CD4-positive, alpha-beta T cell treated with Interleukin-17A for 1 hour (primary cell): ENCODE results near the gene CYP4F12.
"Not testable (repeated sequence)": the region's sequence is repeated elsewhere in the genome, so short reads cannot be mapped to it uniquely, and the experiment has no call there.

Experiments used
- DNase-seq: peaks from one replicate; pipeline ENCODE4 v3.0.0-alpha.2; 2020

Gene CYP4F12

DNA sequence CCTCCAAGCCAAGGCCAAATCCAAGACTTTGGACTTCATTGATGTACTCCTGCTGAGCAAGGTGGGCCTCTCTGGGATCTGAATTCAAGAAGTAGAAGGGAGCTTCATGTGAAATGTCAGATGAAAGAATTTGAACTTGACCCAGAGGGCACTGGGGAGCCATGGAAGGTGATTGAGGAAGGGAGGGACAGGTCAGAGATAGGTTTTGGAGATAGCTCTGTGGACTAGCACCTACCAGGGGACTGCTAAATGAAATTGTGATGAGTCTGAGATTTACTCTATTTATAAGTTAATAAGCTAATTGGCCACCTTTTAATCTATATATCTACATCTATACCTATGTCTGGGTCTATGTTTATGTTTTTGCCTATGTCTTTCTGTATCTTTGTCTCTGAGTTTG, 22.8 kb upstream of the CYP4F12 start:
- not testable (repeated sequence) for DNase-seq

DNA sequence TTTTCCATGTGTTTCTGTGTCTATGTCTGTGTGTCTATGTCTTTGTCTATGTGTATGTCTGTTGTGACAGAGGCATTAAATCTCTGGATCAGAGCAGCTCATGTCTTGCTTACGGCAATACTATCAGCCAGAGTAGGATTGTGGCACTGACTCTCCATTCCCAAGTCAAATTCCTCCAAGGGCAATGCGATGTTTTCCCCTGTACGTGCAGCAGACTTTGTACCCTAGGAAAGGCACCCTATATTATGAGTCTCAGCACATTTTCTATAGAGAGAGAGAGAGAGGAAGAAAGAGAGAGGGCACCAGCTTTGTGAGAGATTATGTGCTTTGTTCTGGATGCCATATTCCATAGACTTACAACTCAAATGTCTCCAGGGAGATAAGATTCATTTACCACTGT, 21.1 kb upstream of the CYP4F12 start:
- no peak for DNase-seq

DNA sequence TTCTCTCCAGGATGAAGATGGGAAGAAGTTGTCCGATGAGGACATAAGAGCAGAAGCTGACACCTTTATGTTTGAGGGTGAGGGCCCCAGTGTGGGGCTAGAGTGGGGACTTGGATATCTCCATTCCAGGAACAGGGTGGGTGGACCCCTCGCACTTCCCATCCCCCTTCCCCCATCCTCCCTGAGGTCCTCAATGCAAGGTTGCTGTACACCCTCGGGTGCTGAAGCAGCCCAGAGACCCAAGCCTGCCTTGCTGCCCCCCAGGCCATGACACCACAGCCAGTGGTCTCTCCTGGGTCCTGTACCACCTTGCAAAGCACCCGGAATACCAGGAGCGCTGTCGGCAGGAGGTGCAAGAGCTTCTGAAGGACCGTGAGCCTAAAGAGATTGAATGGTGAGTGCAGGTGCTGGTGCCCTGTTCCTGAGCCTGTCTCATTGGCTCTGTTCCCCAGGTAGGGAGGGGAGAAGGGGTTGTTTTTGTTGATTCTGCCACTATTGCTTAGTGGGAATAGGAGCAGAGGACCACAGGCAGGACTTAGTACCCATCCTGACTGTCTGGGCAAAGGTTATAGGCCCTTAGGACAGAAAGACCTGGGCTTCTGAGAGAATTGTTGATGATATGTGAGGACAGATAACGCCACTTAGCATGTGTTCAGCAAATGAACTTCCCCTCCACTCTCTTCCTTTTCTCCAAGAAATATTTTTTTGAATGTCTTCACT, 20.2 kb upstream of the CYP4F12 start:
- no peak for DNase-seq

DNA sequence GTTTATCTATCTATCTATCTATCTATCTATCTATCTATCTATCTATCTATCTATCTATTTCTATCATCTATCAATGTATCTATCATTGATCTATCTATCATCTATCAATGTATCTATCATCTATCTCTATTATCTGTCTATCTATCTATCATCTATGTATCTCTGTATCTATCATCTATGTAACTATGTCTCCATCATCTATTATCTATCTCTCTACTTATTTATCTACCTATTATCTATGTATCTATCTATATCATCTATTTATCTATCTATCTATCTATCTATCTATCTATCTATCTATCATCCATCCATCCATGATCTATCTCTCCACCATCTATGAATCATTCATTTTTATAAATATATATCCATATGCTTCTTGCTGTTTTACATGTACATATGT, 16.4 kb upstream of the CYP4F12 start:
- no peak for DNase-seq

DNA sequence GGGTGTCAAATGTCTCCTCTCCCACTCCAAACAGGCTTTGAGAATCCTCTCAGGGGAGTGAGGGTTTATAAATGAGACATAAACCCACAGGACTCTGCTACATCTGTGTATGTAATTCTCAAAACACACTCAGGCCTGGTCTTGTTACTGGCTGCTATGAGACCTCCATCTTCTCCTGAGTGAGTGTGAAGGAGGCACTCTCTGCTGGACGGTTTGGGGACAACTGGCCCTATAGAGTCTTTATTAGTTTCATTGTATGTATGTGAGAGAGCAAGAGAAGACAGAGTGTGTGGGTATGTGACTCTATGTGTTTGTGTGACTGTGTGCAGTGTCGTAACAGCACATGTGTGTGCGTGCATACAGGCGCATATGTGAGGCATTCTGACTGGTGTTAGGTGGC, 9.6 kb upstream of the CYP4F12 start:
- DNase-seq = no peak

DNA sequence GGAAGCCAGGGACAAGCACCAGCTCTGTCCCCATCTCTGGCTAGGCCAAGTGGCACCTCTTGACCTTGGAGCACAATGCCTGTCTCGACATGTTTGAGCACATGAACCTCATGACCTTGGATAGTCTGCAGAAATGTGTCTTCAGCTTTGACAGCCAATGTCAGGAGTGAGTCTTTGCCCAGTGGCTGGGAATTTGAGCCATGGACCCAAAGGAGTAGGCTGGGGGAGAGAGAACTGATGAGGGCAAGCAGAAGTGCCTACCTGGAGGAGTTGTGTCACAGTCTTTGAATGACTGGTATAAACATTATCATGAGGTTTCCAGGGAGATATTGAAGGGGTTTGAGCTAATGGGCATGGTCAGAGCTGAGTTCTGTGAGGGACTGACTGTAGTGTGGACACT, 6.7 kb upstream of the CYP4F12 start:
- DNase-seq = no peak

DNA sequence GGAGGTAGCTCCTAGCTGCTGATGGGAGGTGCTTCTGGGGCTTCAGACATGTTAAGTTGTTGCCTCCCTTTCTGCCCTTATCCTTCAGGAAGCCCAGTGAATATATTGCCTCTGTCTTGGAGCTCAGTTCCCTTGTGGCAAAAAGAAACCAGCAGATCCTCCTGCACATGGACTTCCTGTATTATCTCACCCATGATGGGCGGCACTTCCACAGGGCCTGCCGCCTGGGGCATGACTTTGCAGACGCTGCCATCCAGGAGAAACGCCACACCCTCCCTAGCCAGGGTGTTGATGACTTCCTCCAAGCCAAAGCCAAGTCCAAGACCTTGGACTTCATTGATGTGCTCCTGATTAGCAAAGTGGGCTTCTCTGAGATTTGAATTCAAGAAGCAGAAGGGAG, 6.0 kb upstream of the CYP4F12 start:
- no peak for DNase-seq

DNA sequence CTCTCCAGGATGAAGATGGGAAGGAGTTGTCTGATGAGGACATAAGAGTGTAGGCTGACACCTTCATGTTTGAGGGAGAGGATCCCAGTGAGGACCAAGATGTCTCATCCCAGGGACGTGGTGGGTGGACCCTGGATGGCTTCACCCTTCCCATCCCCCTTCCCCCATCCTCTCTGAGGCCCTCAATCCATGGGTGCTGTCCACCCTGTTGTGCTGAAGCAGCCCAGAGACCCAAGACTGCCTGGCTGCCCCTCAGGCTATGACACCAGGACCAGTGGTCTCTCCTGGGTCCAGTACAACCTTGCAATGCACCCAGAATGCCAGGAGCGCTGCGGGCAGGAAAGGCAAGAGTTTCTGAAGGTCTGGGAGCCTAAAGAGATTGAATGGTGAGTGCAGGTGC, 3.4 kb upstream of the CYP4F12 start:
- no peak for DNase-seq

DNA sequence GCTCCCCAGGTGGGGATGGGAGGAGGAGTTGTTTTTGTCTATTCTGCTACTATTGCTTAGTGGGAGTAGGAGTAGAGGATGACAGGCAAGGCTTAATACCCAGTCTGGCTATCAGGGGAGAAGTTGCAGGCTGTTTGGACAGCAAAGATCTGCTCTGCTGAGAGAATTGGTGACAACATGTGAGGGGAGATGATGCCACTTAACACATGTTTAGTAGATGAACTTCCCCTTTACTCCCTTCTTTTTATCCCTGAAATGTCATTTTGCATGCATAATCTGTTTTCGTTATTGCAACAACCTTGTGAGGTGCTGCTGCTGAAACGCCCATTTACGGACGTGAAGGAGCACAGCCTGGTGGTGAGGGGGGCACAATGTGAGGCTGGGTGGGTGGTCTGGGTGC, 3.0 kb upstream of the CYP4F12 start:
- DNase-seq = no peak

DNA sequence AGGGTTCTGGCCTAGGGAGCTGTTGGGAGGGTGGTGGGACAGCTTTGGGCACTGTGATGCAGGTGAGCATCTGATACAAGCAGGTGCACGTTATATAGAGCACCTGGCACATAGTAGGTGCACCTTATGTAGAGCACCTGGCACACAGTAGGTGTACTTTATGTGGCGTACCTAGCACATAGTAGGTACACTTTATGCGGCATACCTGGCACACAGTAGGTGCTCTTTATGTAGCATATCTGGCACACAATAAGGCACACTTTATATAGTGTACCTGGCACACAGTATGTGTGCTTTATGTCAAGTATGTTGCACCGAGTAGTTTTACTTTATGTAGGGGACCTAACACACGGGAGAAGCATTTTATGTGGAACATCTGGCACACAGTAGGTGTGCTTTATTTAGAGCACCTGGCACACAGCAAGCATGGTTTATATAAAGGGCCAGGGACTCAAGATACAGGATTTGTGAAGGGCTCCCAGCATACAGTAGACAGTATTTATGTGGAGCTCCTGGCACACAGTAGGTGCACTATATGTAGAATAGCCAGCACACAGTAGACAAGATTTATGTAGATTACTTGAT, 1.6 kb upstream of the CYP4F12 start:
- no peak for DNase-seq

DNA sequence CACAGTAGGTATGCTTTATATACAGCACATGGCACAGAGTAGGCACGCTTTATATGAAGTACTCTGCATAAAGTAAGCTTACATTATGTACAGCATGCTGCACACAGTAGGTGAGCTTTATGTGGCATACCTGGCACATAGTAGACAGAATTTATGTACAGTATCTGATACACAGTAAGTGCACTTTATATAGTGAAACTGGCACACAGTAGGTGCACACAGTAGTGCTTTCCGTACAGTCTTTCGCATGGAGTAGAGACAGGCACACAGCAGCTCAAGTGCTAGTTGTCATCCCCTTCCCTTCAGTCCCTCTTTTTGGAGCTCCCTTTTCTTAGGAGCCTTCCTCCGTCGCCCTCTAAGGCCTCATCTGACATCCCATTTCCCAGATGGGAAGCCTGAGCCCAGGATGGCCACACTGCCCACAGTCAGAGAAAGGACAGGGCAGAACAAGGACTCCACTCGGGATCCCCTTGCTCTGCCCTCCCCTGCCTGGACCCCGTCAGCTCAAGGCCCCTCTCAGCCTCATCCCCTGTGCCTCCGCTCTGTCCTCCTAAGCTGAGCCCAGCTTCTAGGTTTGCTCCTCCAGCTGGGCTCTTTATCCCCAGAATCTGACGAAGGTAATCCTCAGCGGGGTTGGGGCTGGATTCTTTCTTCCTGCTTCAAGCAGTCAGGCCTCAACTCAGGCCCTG, 852 bp upstream of the CYP4F12 start:
- no peak for DNase-seq

DNA sequence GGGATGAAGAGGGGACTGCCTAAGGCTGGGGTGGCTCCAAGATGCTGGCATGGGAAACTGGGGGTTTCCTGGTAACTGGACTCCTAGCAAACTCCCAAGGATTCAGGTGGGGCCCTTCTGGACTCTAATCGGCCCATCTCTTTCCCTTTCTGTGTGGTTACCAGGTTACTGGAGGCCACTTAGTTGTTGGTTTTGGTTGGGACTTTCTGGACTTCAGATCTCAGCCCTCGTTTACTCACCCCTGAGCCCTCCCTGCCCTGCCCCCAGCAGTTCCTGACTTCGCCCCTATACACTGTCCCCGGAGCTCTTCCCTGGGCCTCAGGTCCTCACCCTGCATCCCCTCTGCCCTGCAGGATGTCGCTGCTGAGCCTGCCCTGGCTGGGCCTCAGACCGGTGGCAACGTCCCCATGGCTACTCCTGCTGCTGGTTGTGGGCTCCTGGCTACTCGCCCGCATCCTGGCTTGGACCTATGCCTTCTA, 328 bp downstream of the CYP4F12 start:
- peak; percentile 5 for DNase-seq

DNA sequence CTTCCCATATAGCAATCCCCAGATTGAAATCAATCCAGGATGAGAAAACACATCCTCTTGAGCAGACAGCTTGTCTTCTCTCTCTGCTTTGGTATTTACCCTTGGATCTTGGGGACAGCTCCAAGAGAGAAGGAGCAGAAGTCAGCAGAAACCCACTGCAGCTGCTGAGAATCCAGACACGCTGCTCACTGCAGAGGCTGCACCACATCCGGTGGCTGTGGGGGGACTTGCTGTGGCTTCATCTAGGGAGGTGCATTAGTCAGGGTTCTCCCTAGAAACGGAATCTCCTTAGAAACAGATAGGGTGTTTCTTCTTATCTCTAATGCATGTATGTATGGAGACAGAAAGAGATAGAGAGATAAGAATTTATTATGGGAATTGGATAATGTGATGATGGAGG, 2.7 kb downstream of the CYP4F12 start:
- DNase-seq = no peak

DNA sequence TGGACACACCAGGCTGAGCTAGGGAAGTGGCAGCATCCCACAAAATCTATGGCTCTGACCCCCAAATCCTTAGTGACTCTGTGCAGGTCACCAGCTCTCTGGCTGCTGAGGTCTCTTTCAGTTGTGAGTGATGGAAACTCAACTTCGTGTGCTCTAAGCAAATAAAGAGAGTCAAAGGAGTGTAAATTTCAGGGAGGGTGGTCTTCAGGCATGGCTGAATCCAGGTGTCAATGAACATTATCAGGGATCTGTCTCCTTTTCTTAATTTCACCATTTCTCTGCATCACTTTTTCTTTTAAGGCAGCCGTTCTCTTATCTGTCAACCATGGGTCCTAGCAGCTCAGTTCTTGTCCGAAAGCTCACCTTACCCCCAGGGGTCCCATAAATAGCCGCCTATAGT, 6.2 kb downstream of the CYP4F12 start:
- DNase-seq = no peak

DNA sequence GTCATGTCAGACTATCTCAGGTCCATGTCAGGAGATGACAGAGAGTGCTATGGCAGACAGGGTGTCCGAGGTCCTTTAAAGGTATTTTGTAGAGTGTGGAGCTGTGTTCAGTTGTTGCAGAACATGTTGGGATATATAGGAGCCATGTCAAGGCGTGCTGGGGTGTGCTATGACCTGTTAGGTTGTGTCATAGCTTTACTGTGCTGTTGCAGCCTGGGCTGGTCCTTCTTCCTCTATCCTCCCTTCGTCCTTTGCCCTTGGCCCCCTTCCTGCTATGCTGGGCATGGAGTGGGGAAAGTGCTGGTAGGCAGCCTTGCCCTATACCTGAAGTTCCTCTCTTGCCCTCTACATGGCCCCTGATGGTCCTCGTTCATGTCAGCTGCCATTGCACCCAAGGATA, 7.0 kb downstream of the CYP4F12 start:
- not testable (repeated sequence) for DNase-seq

DNA sequence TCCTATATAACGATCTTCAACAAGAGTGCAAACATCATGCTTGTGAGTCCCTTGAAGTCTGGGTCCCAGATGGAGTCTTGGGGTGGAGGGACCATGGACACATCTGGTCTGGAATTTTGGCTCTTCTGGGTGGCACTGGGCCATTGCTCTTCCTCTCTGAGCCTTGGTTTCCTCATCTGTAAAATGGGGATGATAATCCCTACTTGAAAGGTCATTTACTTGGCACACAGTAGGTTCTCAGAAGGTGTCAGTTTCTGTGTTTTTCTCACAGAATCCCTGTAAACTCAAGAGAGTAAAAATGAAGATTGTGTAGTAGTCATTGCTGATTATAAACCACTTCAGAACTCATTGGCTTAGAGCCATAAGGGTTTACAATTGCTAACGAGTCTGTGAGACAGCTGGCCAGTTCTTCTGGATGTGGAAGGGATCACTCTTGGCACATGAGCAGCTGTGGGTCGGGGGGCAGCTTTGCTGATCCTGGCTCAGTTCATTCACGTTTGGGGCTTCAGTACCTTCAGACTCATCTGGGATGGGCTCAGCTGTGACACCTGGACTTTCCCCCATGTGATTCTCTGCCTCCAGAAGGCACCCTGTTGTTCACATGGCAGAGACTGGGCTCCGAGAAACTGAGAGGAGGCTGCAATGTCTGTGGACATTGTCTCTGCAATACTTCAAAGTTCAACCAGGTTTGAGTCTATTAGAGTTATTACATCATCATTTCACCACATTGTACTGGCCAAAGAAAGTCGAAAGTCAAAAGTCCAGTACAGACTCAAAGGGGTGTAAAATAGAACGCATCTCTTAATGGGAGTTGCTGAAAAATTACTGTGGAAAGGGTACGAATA, 7.8 kb downstream of the CYP4F12 start:
- DNase-seq = no peak

DNA sequence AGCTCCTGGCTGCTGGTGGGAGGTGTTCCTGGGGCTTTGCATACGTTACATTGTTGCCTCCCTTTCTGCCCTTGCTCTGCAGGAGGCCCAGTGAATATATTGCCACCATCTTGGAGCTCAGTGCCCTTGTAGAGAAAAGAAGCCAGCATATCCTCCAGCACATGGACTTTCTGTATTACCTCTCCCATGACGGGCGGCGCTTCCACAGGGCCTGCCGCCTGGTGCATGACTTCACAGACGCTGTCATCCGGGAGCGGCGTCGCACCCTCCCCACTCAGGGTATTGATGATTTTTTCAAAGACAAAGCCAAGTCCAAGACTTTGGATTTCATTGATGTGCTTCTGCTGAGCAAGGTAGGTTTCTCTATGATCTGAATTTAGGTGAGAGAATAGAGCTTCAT, 10.5 kb downstream of the CYP4F12 start:
- DNase-seq = no peak

DNA sequence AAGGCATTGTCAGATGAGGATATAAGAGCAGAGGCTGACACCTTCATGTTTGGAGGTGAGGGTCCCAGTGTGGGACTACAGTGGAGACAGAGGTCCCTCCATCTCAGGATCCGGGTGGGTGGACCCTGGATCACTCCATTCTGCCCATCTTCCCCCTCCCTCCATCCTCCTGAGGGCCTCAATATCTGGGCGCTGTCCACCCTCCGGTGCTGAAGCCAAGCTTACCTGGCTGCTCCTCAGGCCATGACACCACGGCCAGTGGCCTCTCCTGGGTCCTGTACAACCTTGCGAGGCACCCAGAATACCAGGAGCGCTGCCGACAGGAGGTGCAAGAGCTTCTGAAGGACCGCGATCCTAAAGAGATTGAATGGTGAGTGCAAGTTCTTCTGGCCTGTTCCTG, 11.9 kb downstream of the CYP4F12 start:
- no peak for DNase-seq

DNA sequence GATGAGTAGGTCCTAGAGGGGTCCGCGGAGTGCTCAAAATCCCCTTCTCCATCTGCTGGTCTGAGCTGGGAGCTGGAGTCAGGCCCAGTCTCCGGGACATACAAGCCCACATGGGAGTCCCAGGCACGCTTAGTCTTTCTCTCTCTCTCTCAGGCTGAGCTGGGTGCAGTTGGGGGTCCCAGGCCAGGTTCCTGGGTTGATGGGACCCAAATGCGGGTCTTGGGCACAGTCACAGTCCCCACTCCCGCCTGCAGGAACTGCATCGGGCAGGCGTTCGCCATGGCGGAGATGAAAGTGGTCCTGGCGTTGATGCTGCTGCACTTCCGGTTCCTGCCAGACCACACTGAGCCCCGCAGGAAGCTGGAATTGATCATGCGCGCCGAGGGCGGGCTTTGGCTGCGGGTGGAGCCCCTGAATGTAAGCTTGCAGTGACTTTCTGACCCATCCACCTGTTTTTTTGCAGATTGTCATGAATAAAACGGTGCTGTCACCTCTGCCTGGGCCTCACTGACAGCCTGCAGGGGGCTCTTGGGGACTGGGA, 23.8 kb downstream of the CYP4F12 start:
- DNase-seq = no peak

DNA sequence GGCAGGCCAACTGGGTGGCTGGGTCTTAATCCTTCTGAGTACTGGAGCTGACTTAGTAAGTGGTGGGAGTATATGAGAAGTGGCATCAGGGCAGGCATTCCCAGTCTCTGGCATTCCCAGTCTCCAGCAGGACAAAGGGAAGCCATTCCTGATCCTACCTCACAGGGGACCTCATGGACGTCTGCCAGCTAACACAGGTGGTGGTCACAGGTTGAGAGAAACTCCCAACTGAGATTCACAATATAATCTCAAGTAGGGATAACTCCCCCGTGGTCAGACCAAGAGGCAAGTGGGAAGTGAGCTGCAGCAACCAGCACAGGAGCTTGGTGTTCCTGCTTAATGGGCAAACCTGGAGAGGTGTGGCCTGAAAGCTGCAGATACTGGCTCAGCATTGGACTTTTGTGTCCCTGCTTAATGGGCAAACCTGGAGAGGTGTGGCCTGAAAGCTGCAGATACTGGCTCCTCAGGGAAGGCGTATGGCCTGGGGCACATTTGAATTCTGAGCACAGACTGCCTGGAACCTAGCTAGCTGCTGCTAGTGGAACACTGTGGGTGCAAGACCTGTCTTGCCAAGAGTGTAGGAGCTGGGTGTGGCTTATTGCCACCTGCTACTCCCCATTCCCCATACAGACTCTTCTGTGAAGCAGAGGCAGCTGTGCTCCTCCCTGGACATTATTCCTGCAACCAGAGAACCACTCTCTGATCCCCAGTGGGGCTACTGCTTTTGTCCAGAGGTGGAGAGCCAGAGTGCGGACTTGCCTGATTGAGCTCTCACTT, 29.1 kb downstream of the CYP4F12 start:
- no peak for DNase-seq

DNA sequence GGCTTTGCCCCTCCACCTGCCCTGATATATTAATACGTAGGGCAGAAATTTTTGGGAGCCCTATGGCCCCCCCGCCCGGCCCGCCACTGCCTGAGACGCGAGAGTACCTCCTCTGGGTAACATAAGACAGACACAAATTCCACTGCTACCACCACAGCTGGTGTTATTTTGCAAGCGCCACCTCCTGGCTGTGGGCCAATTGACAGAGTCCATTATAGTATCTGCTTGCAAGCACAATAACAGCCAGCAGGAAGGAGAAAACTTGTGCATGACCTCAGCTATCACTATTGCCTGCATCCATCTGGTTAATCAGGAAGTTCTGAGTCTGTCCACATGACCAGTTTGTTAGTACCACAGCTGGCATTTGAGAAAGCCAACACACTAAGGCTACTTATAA, 29.6 kb downstream of the CYP4F12 start:
- DNase-seq = peak; percentile 21

DNA sequence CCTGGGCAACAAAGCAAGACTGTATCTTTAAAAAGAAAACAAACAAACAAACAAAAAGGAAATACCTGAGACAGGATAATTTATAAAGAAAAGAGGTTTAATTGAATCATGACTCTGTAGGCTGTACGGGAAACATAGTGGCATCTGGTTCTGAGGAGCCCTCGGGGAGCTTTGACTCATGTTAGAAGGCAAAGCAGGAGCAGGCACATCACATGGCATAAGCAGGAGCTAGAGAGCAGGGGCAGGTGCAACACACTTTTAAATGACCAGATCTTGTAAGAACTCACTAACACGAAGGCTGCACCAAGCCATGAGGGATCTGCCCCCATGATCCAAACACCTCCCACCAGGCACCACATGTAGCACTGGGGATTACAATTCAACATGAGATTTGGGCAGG, 41.8 kb downstream of the CYP4F12 start:
- no peak for DNase-seq
